ENCODE results near the gene PSMA7. TPM values are rescaled to one million over a fixed set of nuclear protein-coding genes. Genes with fewer than 3 reads are reported as not detected.

Gene PSMA7
- total RNA-seq, 1 donor from 2014 or later: 233 TPM

GRCh38 chr20:62141397-62142251 is 1.6 kb downstream of the PSMA7 start:
- no peaks in the 10 kb centered on the region for H3K27me3 ChIP-seq (ENCODE audit: low read depth)
- peak overlapping the region; percentile 82 for H3K4me3 ChIP-seq
- H3K9me3 ChIP-seq (replicated peaks): no peaks in the 10 kb centered on the region
- peak; percentile 40 for TF ChIP-seq CTCF (IDR thresholded peaks at IDR 0.05; ENCODE audit: borderline replicate concordance)
- intact Hi-C loops (cut with micrococcal nuclease): no loop called here
- DNase-seq: no peak
- peaks cover 73% of the 10 kb centered on the region for H3K4me1 ChIP-seq
- H3K27ac ChIP-seq (replicated peaks): peak overlapping the region; percentile 99
- H3K36me3 ChIP-seq: peaks cover 42% of the 10 kb centered on the region

GRCh38 chr20:62141043-62141396 is 2.2 kb downstream of the PSMA7 start:
- H3K4me3 ChIP-seq: peak overlapping the region; percentile 82
- H3K36me3 ChIP-seq: peaks cover 49% of the 10 kb centered on the region
- TF ChIP-seq CTCF (IDR thresholded peaks at IDR 0.05; ENCODE audit: borderline replicate concordance): no peak
- H3K9me3 ChIP-seq (replicated peaks): no peaks in the 10 kb centered on the region
- peak overlapping the region; percentile 99 for H3K27ac ChIP-seq (replicated peaks)
- intact Hi-C loops (cut with micrococcal nuclease): no loop called here
- no peak for DNase-seq
- H3K4me1 ChIP-seq: peaks cover 69% of the 10 kb centered on the region
- no peaks in the 10 kb centered on the region for H3K27me3 ChIP-seq (ENCODE audit: low read depth)

- DNase-seq: no peak
- Histone ChIP-seq H3K36me3 (peaks cover 62% of the 10 kb centered on the region), H3K27ac (replicated peaks) (no peak overlapping the region), H3K4me1 (peaks cover 63% of the 10 kb centered on the region), H3K27me3 (ENCODE audit: low read depth) (no peaks in the 10 kb centered on the region), H3K4me3 (no peak overlapping the region), H3K9me3 (replicated peaks) (no peaks in the 10 kb centered on the region)
- no peak for TF ChIP-seq CTCF (IDR thresholded peaks at IDR 0.05; ENCODE audit: borderline replicate concordance)
- intact Hi-C loops (cut with micrococcal nuclease): loop anchor here (10.0 kb wide), 1 partner anchor 115 kb away; no protein-coding TSS in a partner anchor
These were observed 3.6 kb downstream of the PSMA7 start for GRCh38 chr20:62139636-62140035.

- TF ChIP-seq CTCF (IDR thresholded peaks at IDR 0.05; ENCODE audit: borderline replicate concordance): no peak
- intact Hi-C loops (cut with micrococcal nuclease): loop anchor here (10.0 kb wide), 1 partner anchor 114 kb away; no protein-coding TSS in a partner anchor
- H3K27ac ChIP-seq (replicated peaks): no peak overlapping the region
- H3K36me3 ChIP-seq: peaks cover 70% of the 10 kb centered on the region
- H3K27me3 ChIP-seq (ENCODE audit: low read depth): no peaks in the 10 kb centered on the region
- no peaks in the 10 kb centered on the region for H3K9me3 ChIP-seq (replicated peaks)
- DNase-seq: no peak
- H3K4me3 ChIP-seq: no peak overlapping the region
- H3K4me1 ChIP-seq: peaks cover 64% of the 10 kb centered on the region
These were observed 4.3 kb downstream of the PSMA7 start for GRCh38 chr20:62138912-62139311.

- DNase-seq: no peak
- H3K27ac ChIP-seq (replicated peaks): no peak overlapping the region
- H3K27me3 ChIP-seq (ENCODE audit: low read depth): no peaks in the 10 kb centered on the region
- H3K9me3 ChIP-seq (replicated peaks): no peaks in the 10 kb centered on the region
- intact Hi-C loops (cut with micrococcal nuclease): loop anchor here (10.0 kb wide), 1 partner anchor 113 kb away; no protein-coding TSS in a partner anchor
- no peak for TF ChIP-seq CTCF (IDR thresholded peaks at IDR 0.05; ENCODE audit: borderline replicate concordance)
- H3K4me3 ChIP-seq: no peak overlapping the region
- peaks cover 71% of the 10 kb centered on the region for H3K4me1 ChIP-seq
- peaks cover 77% of the 10 kb centered on the region for H3K36me3 ChIP-seq
These were observed 5.0 kb downstream of the PSMA7 start for GRCh38 chr20:62138204-62138543.
